GM10266 (cell line): ENCODE results near the gene WDR20.
"Not testable (repeated sequence)": the region's sequence is repeated elsewhere in the genome, so short reads cannot be mapped to it uniquely, and the experiment has no call there.

Source experiments
- DNase-seq: peaks from one replicate; pipeline ENCODE4 v3.0.0; 2012; ENCODE audit errors: extremely low spot score
- CTCF ChIP-seq: IDR thresholded peaks from 2 replicates; pipeline ENCODE4 v1.5.1; 2012; ENCODE audit warnings: mild to moderate bottlenecking, low read depth; ENCODE audit not compliant: control insufficient read depth, insufficient read depth; ENCODE audit errors: missing control alignments

Gene WDR20

GRCh38 chr14:102117852-102118251 is 21.8 kb upstream of the WDR20 start:
- no peak for TF ChIP-seq CTCF
- no peak for DNase-seq

GRCh38 chr14:102120888-102121287 is 18.8 kb upstream of the WDR20 start:
- DNase-seq = no peak
- no peak for TF ChIP-seq CTCF

- TF ChIP-seq CTCF = no peak
- no peak for DNase-seq
Observed at GRCh38 chr14:102121567-102121966, 18.1 kb upstream of the WDR20 start.

- TF ChIP-seq CTCF = no peak
- no peak for DNase-seq
Observed at GRCh38 chr14:102124419-102124818, 15.3 kb upstream of the WDR20 start.

- no peak for TF ChIP-seq CTCF
- no peak for DNase-seq
Observed at GRCh38 chr14:102125546-102125945, 14.2 kb upstream of the WDR20 start.

DNA sequence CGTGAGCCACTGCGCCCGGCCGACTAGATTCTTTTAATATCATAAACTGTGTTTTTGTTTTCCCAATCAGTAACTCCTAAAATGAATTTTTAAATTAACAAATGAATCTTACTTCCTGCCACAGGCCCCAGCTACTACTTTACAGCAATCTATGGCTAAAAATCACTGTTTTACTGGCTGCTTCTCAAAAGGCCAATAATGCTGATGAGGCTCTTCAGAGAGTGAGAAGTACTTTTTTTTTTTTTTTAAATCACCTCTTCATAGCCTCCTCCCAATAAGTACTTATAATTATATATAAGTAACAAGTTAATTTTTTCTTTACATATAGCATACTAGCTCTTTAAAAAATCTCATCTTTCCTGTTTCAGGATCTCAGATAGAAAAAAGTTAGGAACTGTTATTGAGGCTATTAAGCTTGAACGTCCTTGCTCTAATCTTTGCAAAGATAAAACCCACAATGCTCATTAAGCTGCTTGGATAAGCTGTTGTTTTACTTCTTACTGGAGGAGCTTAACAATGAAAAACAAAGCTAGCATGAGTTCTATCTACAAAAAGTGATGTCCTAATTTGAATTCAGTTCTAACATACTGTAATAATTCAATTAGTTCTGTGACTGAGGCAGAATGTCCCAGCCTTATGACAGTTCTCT is 12.8 kb upstream of the WDR20 start:
- no peak for DNase-seq
- TF ChIP-seq CTCF = no peak

DNA sequence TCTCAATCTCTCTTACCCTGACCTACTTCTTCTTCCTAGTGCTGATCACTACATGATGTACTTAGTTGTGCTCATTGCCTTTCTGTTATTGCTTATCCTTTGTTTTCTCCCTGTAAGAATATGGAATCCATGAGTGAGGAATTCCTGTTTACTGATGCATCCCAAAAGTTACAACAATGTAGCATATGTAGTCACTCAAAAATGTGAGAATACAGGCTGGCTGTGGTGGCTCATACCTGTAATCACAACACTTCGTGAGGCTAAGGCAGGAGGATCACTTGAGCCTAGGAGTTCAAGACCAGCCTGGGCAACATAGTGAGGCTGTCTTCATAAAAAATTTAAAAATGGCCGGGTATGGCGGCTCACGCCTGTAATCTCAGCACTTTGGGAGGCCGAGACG is 8.0 kb upstream of the WDR20 start:
- no peak for TF ChIP-seq CTCF
- no peak for DNase-seq

DNA sequence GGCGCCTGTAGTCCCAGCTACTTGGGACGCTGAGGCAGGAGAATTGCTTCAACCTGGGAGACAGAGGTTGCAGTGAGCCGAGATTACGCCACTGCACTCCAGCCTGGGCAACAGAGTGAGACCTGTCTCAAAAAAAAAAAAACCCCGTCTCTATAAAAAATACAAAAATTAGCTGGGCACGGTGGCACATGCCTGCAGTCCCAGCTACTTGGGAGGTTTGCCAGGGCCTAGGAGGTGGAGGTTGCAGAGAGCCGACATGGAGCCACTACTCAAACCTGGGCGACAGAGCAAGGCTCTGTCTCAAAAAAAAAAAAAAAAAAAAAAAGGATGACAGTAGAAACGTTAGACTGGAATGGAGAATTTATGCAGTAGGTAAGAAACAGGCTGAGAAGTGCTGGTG is 5.7 kb upstream of the WDR20 start:
- DNase-seq = not testable (repeated sequence)

DNA sequence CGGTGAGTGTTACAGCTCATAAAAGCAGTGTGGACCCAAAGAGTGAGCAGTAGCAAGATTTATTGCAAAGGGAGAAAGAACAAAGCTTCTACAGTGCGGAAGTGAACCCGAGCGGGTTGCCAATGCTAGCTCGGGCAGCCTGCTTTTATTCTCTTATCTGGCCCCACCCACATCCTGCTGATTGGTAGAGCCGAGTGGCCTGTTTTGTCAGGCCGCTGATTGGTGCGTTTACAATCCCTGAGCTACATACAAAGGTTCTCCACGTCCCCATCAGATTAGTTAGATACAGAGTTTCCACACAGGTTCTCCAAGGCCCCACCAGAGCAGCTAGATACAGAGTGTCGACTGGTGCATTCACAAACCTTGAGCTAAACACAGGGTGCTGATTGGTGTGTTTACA is 5.0 kb upstream of the WDR20 start:
- not testable (repeated sequence) for DNase-seq

- DNase-seq = not testable (repeated sequence)
Observed at GRCh38 chr14:102135456-102135855, 4.2 kb upstream of the WDR20 start.
